ENCODE data around the gene IRAK2. TPM values are rescaled to one million over a fixed set of nuclear protein-coding genes. Genes with fewer than 3 reads are reported as not detected.
A peak's percentile ranks its signal among the peaks of the same experiment; 100 is the strongest.

Gene IRAK2
- total RNA-seq, 1 donor from 2014 or later, result 1.5 TPM

GRCh38 chr3:10290481-10291176 is 125.9 kb downstream of the IRAK2 start:
- no peak overlapping the region for H3K27ac Mint-ChIP-seq (ENCODE audit: unreplicated experiment)
- H3K4me3 Mint-ChIP-seq (ENCODE audit: unreplicated experiment), result no peak overlapping the region
- no peaks in the 10 kb centered on the region for H3K27me3 Mint-ChIP-seq (ENCODE audit: unreplicated experiment)
- peaks cover 14% of the 10 kb centered on the region for H3K36me3 Mint-ChIP-seq (ENCODE audit: unreplicated experiment)
- DNase-seq (ENCODE audit: extremely low spot score, unreplicated experiment), result no peak
- no peaks in the 10 kb centered on the region for H3K9me3 Mint-ChIP-seq (ENCODE audit: unreplicated experiment)
- peaks cover 17% of the 10 kb centered on the region for H3K4me1 Mint-ChIP-seq (ENCODE audit: unreplicated experiment)
- TF ChIP-seq CTCF (IDR thresholded peaks at IDR 0.05), result no peak

GRCh38 chr3:10291641-10292040 is 126.9 kb downstream of the IRAK2 start:
- no peak overlapping the region for H3K27ac Mint-ChIP-seq (ENCODE audit: unreplicated experiment)
- no peaks in the 10 kb centered on the region for H3K27me3 Mint-ChIP-seq (ENCODE audit: unreplicated experiment)
- H3K4me3 Mint-ChIP-seq (ENCODE audit: unreplicated experiment), result no peak overlapping the region
- DNase-seq (ENCODE audit: extremely low spot score, unreplicated experiment), result no peak
- no peak for TF ChIP-seq CTCF (IDR thresholded peaks at IDR 0.05)
- peaks cover 14% of the 10 kb centered on the region for H3K36me3 Mint-ChIP-seq (ENCODE audit: unreplicated experiment)
- H3K9me3 Mint-ChIP-seq (ENCODE audit: unreplicated experiment), result no peaks in the 10 kb centered on the region
- peaks cover 13% of the 10 kb centered on the region for H3K4me1 Mint-ChIP-seq (ENCODE audit: unreplicated experiment)

- peaks cover 14% of the 10 kb centered on the region for H3K36me3 Mint-ChIP-seq (ENCODE audit: unreplicated experiment)
- no peaks in the 10 kb centered on the region for H3K27me3 Mint-ChIP-seq (ENCODE audit: unreplicated experiment)
- peak within 1 kb of the TSS; percentile 7 for H3K27ac Mint-ChIP-seq (ENCODE audit: unreplicated experiment)
- no peak within 1 kb of the TSS for H3K4me3 Mint-ChIP-seq (ENCODE audit: unreplicated experiment)
- H3K4me1 Mint-ChIP-seq (ENCODE audit: unreplicated experiment), result peaks cover 5% of the 10 kb centered on the region
- TF ChIP-seq CTCF (IDR thresholded peaks at IDR 0.05), result no peak
- no peak for DNase-seq (ENCODE audit: extremely low spot score, unreplicated experiment)
- H3K9me3 Mint-ChIP-seq (ENCODE audit: unreplicated experiment), result no peaks in the 10 kb centered on the region
Observed at GRCh38 chr3:10292505-10293419, 128.0 kb downstream of the IRAK2 start, which contains the start of gene GHRL. GHRL (minus strand) TSS chr3:10292947; CDS start chr3:10290180, 2,767 bp downstream.

Other genes with a start within 250 kb of the IRAK2 start
- gene IL17RC, start 247.8 kb upstream of the IRAK2 start, total RNA-seq, result 36.5 and 36.6 TPM in 2 replicates
- gene CRELD1, start 231.1 kb upstream of the IRAK2 start, total RNA-seq, result 24.8 and 25.3 TPM in 2 replicates
- 6.6 and 7.9 TPM in 2 replicates for gene PRRT3, start 212.5 kb upstream of the IRAK2 start, total RNA-seq
- gene EMC3, start 178.1 kb upstream of the IRAK2 start, total RNA-seq, result 67.1 and 67.7 TPM in 2 replicates
- 6.5 and 8.0 TPM in 2 replicates for gene FANCD2, start 138.5 kb upstream of the IRAK2 start, total RNA-seq
- gene FANCD2OS, start 56.7 kb upstream of the IRAK2 start, total RNA-seq, result not detected in 2 replicates
- gene BRK1, start 49.2 kb upstream of the IRAK2 start, total RNA-seq, result 140 and 144 TPM in 2 replicates
- 52.2 and 53.0 TPM in 2 replicates for gene VHL, start 23.1 kb upstream of the IRAK2 start, total RNA-seq
- gene TATDN2, start 83.5 kb downstream of the IRAK2 start, total RNA-seq, result 33.8 and 38.0 TPM in 2 replicates
- gene GHRL, start 128.0 kb downstream of the IRAK2 start, total RNA-seq, result 0.59 and 0.91 TPM in 2 replicates
- gene SEC13, start 156.2 kb downstream of the IRAK2 start, total RNA-seq, result 157 and 161 TPM in 2 replicates